ENCODE measurements around the gene RPS15A. TPM values are rescaled to one million over a fixed set of nuclear protein-coding genes. Genes with fewer than 3 reads are reported as not detected.
A peak's percentile ranks its signal among the peaks of the same experiment; 100 is the strongest.

RPS15A gene
- total RNA-seq, 1 donor from 2014 or later, result 1,709 TPM

GRCh38 chr16:18799500-18799899, 9.4 kb upstream of the RPS15A start:
- DNase-seq (ENCODE audit: low read depth), result no peak
- TF ChIP-seq, protein P1, sequence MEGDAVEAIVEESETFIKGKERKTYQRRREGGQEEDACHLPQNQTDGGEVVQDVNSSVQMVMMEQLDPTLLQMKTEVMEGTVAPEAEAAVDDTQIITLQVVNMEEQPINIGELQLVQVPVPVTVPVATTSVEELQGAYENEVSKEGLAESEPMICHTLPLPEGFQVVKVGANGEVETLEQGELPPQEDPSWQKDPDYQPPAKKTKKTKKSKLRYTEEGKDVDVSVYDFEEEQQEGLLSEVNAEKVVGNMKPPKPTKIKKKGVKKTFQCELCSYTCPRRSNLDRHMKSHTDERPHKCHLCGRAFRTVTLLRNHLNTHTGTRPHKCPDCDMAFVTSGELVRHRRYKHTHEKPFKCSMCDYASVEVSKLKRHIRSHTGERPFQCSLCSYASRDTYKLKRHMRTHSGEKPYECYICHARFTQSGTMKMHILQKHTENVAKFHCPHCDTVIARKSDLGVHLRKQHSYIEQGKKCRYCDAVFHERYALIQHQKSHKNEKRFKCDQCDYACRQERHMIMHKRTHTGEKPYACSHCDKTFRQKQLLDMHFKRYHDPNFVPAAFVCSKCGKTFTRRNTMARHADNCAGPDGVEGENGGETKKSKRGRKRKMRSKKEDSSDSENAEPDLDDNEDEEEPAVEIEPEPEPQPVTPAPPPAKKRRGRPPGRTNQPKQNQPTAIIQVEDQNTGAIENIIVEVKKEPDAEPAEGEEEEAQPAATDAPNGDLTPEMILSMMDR (conservative IDR thresholded peaks at IDR 0.05; ENCODE audit: low read depth, low read length), result no peak
- H3K4me3 ChIP-seq (ENCODE audit: low read depth, low read length), result peak overlapping the region; percentile 93

GRCh38 chr16:18797746-18798145, 7.6 kb upstream of the RPS15A start:
- TF ChIP-seq, protein P1 (conservative IDR thresholded peaks at IDR 0.05; ENCODE audit: low read depth, low read length), result no peak
- no peak overlapping the region for H3K4me3 ChIP-seq (ENCODE audit: low read depth, low read length)
- DNase-seq (ENCODE audit: low read depth), result no peak

- TF ChIP-seq, protein P1 (conservative IDR thresholded peaks at IDR 0.05; ENCODE audit: low read depth, low read length), result no peak
- no peak for DNase-seq (ENCODE audit: low read depth)
- H3K4me3 ChIP-seq (ENCODE audit: low read depth, low read length), result no peak overlapping the region
Measured at GRCh38 chr16:18796377-18796776, 6.2 kb upstream of the RPS15A start.

GRCh38 chr16:18792836-18793433, 2.8 kb upstream of the RPS15A start:
- H3K4me3 ChIP-seq (ENCODE audit: low read depth, low read length), result no peak overlapping the region
- TF ChIP-seq, protein P1 (conservative IDR thresholded peaks at IDR 0.05; ENCODE audit: low read depth, low read length), result no peak
- no peak for DNase-seq (ENCODE audit: low read depth)

DNA sequence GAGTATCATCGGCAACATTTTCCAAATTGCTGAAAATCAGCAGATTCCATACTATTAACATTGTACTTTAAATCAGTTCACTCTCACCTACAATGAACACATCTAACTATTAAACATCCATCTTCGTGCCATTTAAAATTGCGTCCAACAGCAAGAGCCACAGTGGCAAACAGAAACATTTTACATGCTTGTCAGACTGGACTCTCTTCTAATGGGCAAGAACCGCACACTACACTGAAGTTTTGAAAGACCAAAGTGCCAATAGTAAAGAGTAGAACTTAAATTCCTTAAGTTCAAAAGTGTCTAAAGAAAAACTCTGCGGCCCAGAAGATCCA, 652 bp downstream of the RPS15A start:
- TF ChIP-seq, protein P1 (conservative IDR thresholded peaks at IDR 0.05; ENCODE audit: low read depth, low read length), result no peak
- H3K4me3 ChIP-seq (ENCODE audit: low read depth, low read length), result peak overlapping the region; percentile 100
- no peak for DNase-seq (ENCODE audit: low read depth)

DNA sequence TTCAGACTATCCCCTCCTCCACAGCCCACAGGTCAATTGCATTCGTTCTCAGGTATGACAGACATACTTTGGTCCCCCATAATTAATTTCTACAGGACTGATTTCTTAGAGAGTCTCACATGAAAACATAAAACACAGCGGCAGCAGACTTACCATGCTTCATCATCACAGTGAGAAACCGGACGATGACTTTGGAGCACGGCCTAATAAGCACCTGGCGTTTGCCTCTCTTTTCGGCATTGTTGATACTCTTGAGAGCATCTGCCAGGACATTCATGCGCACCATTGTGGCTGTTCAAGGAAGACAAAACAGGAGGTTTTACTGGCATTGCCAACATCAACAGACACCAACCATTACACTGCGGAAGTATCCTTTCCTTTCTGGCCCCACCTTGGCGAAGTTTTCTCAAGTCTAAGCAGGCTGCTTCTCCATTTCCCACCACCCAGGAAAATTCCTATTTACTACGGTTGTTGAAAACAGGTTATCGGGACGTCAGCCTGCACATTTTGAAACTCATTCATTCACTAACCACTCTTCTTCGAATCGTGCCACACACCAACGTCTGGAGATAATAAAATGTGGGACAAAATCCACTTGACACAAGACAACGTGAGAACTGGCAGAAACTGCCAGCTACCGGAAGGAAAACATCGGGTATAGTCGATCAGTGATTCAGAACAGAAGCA, 1.2 kb downstream of the RPS15A start:
- TF ChIP-seq, protein P1 (conservative IDR thresholded peaks at IDR 0.05; ENCODE audit: low read depth, low read length), result no peak
- no peak for DNase-seq (ENCODE audit: low read depth)
- H3K4me3 ChIP-seq (ENCODE audit: low read depth, low read length), result peak overlapping the region; percentile 100
